Measurements from ENCODE around the gene EHD1. TPM values are rescaled to one million over a fixed set of nuclear protein-coding genes. Genes with fewer than 3 reads are reported as not detected.

The EHD1 gene
- total RNA-seq, 2 donors from 2014 or later, result 136 to 159 TPM

DNA sequence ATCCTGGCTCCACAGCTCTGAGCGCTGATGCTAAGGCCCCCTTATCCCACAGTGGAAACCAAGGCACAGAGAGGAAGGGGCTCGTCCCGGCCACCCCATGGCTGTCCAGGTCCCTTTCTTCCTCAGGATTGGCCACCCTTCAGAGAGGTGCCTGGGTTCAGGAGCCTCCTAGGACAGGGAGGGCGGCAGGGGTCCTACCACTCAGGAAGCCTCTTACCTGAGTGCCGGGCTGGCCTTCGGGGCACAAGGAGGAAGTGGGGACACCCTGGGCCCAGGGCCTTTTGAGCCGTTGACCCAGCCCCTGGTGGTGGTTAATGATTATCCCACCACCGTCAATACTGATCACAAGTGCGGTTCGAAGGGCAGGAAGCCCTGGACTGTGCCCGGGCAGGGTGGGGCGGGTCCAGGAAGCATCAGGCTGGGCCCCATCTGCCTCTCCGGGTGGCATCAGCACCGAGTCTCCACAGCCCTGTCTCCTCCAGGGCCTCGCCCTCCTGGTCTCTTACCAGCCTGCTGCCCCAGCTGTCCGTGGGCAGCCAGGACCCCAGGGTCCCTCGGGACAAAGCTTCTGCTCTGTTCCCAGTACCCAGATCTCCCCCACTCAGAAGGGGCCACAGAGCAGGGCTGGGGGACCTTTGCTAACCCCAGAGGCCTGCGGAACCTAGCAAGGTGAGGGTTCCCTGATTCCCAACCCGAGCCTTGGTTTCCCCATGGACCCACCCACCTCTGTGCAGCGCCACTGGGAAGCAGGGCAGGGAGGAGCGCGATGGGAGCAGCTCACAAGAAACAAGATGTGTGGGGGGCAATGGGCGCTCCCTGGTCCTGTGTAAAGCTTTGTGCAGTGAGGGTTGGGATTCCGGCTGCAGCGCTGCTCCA, 15.0 kb upstream of the EHD1 start:
- ATAC-seq (replicated peaks in 1 of 2), result no peak
- H3K36me3 Mint-ChIP-seq (ENCODE audit: insufficient read depth in 2 of 2), result peaks cover 0 to 2% of the 10 kb centered on the region in 2 donors

DNA sequence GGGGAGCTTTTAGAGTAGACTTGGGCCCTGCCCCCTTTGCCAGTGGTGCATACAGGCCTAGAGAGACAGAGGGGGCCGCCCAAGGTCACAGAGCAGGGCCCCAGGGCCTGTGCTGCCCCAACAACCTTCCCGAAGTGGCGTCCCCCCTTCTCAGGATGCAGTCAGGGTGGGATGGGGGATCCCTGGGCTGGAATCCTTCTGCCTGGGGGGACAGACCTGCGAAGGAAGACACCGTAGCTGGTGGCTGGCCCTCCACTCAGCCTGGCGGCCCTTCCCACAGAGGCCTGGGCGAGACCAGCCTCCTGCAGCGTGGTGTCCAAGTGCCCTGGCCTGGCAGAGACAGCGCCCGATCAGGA, 14.4 kb upstream of the EHD1 start:
- Mint-ChIP-seq H3K27ac (no peak overlapping the region), H3K4me3 (no peak overlapping the region), H3K9me3 (no peaks in the 10 kb centered on the region), H3K36me3 (ENCODE audit: insufficient read depth in 2 of 2) (peaks cover 0 to 2% of the 10 kb centered on the region in 2 donors), H3K27me3 (ENCODE audit: low read depth) (no peaks in the 10 kb centered on the region), H3K4me1 (ENCODE audit: low read depth) (peaks cover 14% of the 10 kb centered on the region)
- DNase-seq, result no peak
- no peak for ATAC-seq (replicated peaks in 1 of 2)

More for the DNA sequence above, 15.0 kb upstream of the EHD1 start:
- Mint-ChIP-seq H3K27ac (no peak overlapping the region), H3K4me3 (no peak overlapping the region), H3K4me1 (ENCODE audit: low read depth) (peaks cover 8% of the 10 kb centered on the region), H3K27me3 (ENCODE audit: low read depth) (no peaks in the 10 kb centered on the region), H3K9me3 (no peaks in the 10 kb centered on the region)
- no peak for DNase-seq

DNA sequence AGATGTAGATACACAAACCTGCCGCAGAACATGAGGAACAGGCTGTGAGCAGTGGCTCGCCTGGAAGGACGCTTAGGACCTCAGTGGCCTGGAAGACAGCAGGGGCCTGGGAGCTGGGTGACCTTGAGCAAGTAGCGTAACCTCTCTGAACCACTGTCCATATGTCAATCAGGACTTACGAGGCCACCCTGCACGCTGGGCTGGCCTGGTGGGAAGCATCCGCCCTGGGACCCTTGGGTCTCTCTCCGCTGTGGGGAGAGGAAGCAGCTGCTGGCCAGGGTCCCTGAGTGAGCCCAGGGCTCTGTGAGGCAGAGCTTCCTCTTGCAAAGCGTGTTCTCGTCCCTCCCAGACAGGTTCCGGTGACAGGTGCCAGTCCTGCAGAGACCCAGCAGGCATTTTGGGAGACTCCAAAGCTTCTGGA, 14.0 kb upstream of the EHD1 start:
- peaks cover 0 to 2% of the 10 kb centered on the region in 2 donors for H3K36me3 Mint-ChIP-seq (ENCODE audit: insufficient read depth in 2 of 2)
- ATAC-seq (replicated peaks in 1 of 2), result no peak
- no peak overlapping the region for H3K27ac Mint-ChIP-seq
- no peaks in the 10 kb centered on the region for H3K27me3 Mint-ChIP-seq (ENCODE audit: low read depth)
- peaks cover 17% of the 10 kb centered on the region for H3K4me1 Mint-ChIP-seq (ENCODE audit: low read depth)
- no peaks in the 10 kb centered on the region for H3K9me3 Mint-ChIP-seq
- H3K4me3 Mint-ChIP-seq, result no peak overlapping the region
- DNase-seq, result no peak

DNA sequence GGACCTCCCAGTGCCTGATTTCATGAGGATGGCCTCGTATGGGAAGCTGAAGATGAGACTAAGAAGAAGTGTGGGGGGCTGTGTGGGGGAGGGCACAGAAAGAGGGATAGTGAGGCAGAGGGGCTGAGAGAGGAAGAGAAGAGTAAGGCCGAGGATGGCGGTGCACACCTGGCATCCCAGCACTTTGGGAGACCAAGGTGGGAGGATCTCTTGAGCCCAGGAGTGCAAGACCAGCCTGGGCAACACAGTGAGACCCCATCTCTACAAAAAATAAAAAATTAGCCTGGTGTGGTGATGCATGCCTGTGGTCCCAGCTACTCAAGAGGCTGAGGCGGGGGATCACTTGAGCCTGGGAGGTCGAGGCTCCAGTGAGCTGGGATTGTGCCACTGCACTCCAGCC, 13.5 kb upstream of the EHD1 start:
- ATAC-seq (replicated peaks in 1 of 2), result no peak
- H3K36me3 Mint-ChIP-seq (ENCODE audit: insufficient read depth in 2 of 2), result peaks cover 0 to under 1% of the 10 kb centered on the region in 2 donors
- H3K4me1 Mint-ChIP-seq (ENCODE audit: low read depth), result peaks cover 21% of the 10 kb centered on the region
- DNase-seq, result no peak
- H3K9me3 Mint-ChIP-seq, result no peaks in the 10 kb centered on the region
- H3K4me3 Mint-ChIP-seq, result no peak overlapping the region
- no peak overlapping the region for H3K27ac Mint-ChIP-seq
- no peaks in the 10 kb centered on the region for H3K27me3 Mint-ChIP-seq (ENCODE audit: low read depth)

DNA sequence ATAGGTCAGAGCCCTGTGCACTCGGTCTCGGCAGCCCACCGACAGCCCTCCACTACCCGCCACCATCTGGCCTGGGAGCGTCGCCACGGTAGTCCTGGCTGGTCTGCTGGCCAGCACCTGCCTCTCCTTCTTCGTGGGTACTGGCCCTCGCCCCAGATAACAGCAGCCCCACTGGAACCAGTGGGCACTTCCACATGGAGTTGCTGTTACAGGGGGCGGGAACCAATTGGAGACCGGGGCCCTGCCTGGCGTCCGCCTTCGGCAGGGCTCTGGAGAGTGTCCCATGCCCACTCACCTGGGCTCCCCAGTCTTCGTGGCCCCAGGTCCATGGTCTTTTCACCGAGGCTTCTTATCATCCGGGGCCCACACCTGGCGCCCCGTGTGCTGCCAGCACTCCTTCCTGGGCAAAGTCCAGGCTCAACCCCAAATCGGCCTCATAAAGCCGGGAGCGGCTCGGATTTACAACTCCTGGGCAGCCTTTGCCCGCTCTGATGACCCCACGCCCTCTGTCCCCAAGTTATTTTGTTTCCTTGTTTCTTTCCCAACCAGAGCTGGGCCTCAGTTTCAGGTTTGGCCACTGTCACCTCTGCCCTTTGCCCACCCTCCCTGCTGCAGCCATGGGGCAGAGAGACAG, 12.9 kb upstream of the EHD1 start:
- Mint-ChIP-seq H3K9me3 (no peaks in the 10 kb centered on the region), H3K36me3 (ENCODE audit: insufficient read depth in 2 of 2) (no peaks in the 10 kb centered on the region), H3K4me1 (ENCODE audit: low read depth) (peaks cover 22% of the 10 kb centered on the region), H3K27ac (no peak overlapping the region), H3K27me3 (ENCODE audit: low read depth) (no peaks in the 10 kb centered on the region), H3K4me3 (no peak overlapping the region)
- DNase-seq (no peak), ATAC-seq (replicated peaks in 1 of 2) (no peak)

DNA sequence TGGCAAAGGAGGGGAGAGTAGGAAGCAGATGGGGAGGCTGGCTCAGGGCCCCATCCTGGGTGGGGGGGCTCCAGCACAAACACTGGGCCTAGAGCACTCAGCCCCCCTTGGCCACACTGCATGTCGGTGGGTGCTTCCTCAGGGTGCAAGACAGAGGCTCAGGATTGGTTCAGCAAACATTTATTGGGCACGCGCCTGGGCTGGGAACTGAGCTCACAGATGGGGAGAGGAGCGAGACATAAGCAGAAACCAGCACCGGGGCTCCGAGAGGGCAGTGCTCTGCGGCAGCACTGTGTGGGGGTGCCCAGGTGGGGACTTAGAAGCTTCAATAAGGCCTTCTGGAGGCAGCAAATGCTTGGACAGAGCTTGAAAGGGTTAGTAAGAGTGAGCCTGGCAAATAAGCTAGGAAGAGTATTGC, 12.1 kb upstream of the EHD1 start:
- H3K4me1 Mint-ChIP-seq (ENCODE audit: low read depth), result peaks cover 30% of the 10 kb centered on the region
- no peaks in the 10 kb centered on the region for H3K27me3 Mint-ChIP-seq (ENCODE audit: low read depth)
- H3K36me3 Mint-ChIP-seq (ENCODE audit: insufficient read depth in 2 of 2), result no peaks in the 10 kb centered on the region
- DNase-seq (no peak), ATAC-seq (replicated peaks in 1 of 2) (no peak)
- H3K4me3 Mint-ChIP-seq, result no peak overlapping the region
- no peaks in the 10 kb centered on the region for H3K9me3 Mint-ChIP-seq
- no peak overlapping the region for H3K27ac Mint-ChIP-seq

DNA sequence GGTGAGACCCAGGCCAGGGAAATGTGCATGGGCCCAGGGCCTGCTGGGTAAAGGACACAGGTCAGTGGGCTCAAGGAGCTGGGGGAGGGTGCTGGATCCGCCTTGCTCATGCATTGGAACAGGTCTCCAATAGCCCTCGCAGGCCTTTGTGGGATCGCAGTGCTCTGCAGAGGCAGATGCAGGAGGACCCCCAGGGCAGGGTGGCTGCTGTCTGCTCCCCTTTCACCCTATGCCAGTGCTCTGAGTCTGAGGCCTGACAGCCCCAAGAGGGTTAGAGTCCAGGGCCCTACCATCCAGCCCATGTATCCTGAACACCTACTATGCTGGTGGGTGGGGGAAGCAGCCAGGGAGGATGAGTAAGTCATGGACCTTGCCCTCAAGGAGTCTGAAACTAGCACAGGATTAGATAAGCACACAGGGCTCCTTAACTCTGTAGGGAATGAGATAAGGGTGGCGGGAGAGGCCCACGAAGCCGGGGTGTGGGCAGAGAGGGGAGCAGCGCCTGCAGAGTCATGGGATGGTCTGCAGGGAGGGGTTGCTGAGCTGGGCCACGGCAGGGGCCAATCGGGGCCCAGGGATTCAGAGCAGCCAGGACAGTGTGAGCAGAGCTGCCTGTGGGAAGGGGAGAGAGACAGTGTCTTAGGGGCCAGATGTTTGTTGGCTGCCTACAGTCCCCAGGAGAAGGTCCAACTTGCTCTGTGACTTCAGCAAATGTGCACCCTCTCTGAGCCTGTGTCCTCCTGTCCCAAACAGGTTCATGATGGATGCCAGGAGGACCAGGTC, 10.5 kb upstream of the EHD1 start:
- Mint-ChIP-seq H3K27me3 (ENCODE audit: low read depth) (no peaks in the 10 kb centered on the region), H3K4me3 (no peak overlapping the region), H3K36me3 (ENCODE audit: insufficient read depth in 2 of 2) (no peaks in the 10 kb centered on the region), H3K9me3 (no peaks in the 10 kb centered on the region), H3K4me1 (ENCODE audit: low read depth) (peaks cover 44% of the 10 kb centered on the region), H3K27ac (no peak overlapping the region)
- ATAC-seq (replicated peaks in 1 of 2), result no peak
- no peak for DNase-seq

DNA sequence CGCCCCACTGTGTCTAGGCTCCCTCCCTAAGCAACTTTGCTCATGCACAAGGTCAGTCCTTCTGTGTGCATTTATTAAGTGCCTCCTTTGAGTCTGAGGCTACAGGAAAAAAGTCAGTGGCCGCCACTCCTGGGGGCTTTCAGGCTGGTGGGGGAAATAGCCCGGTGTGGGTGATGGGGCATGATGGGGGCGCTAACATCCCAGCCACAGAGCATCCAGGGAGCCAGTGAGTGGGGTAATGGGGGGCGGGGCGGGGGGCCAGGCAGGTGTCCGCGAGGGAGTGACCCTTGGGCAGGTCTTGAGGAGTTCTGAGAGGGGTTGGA, 9.9 kb upstream of the EHD1 start:
- peaks cover 49% of the 10 kb centered on the region for H3K4me1 Mint-ChIP-seq (ENCODE audit: low read depth)
- no peaks in the 10 kb centered on the region for H3K27me3 Mint-ChIP-seq (ENCODE audit: low read depth)
- no peaks in the 10 kb centered on the region for H3K9me3 Mint-ChIP-seq
- ATAC-seq (replicated peaks in 1 of 2) (no peak), DNase-seq (no peak)
- no peak overlapping the region for H3K27ac Mint-ChIP-seq
- H3K4me3 Mint-ChIP-seq, result peak overlapping the region; percentile 78 to 83
- no peaks in the 10 kb centered on the region for H3K36me3 Mint-ChIP-seq (ENCODE audit: insufficient read depth in 2 of 2)

DNA sequence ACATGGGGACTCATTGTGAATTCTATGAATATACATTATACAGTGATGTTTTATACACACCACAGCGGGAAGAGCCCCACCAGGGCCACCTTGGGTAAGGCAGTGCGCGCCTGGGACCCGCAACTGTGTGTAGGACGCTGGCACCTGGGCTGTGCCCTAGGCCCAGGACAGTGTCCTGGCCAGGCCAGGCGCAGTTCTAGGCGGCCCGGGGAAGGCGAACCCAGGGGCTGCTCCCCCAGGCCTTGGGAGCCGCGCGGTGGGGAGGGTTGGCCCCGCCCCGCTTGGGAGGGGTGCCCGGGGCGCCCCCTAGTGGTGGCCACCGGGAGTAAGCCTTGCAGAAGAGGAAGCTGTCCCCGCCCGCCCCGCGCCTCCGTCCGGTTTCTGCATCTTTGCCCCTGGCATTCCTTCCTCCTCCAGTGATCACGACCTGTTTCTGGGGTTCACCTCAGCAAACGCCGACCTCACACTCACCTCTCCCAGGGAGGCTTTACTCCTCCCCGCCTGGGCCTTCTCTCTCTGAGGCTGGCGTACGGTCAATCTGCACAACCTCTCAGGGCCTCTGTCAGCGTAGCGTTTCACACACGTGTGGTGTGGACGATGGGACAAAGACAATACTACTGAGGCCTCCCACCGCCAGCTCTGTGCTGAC, 9.5 kb upstream of the EHD1 start:
- Mint-ChIP-seq H3K4me1 (ENCODE audit: low read depth) (peaks cover 54% of the 10 kb centered on the region), H3K4me3 (peak overlapping the region; percentile 78 to 83), H3K9me3 (no peaks in the 10 kb centered on the region), H3K36me3 (ENCODE audit: insufficient read depth in 2 of 2) (no peaks in the 10 kb centered on the region), H3K27me3 (ENCODE audit: low read depth) (no peaks in the 10 kb centered on the region), H3K27ac (peak overlapping the region; percentile 31)
- ATAC-seq (replicated peaks in 1 of 2), result peak; percentile 82 to 84
- DNase-seq, result peak; percentile 86 to 94

DNA sequence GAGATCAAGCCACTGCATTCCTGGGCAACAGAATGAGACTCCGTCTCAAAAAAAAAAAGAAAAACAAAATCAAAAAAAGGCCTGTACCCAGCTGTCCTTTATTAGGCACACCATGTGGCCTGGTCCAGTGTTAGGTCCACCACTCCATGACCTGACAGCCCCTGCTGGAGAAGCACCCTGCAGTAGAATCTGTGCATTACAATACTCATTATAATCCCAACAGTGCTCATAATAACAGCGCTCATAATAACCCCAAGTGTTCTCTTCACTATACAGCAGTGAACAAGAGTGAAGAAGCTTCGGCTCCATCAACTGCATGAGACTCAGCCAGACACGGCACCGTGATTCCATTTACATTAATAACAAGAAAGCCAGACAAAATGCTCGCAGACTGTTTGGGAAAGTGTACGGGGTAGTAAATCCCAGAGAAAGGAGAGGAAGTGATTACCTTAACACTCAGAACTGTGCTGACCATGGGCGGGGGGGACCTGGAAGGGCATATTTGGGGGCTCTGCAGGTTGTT, 8.9 kb upstream of the EHD1 start:
- Mint-ChIP-seq H3K4me3 (peak overlapping the region; percentile 45 to 54), H3K27ac (peak overlapping the region; percentile 51), H3K4me1 (ENCODE audit: low read depth) (peaks cover 56% of the 10 kb centered on the region), H3K27me3 (ENCODE audit: low read depth) (no peaks in the 10 kb centered on the region), H3K36me3 (ENCODE audit: insufficient read depth in 2 of 2) (no peaks in the 10 kb centered on the region), H3K9me3 (no peaks in the 10 kb centered on the region)
- ATAC-seq (replicated peaks in 1 of 2) (no peak), DNase-seq (no peak)

DNA sequence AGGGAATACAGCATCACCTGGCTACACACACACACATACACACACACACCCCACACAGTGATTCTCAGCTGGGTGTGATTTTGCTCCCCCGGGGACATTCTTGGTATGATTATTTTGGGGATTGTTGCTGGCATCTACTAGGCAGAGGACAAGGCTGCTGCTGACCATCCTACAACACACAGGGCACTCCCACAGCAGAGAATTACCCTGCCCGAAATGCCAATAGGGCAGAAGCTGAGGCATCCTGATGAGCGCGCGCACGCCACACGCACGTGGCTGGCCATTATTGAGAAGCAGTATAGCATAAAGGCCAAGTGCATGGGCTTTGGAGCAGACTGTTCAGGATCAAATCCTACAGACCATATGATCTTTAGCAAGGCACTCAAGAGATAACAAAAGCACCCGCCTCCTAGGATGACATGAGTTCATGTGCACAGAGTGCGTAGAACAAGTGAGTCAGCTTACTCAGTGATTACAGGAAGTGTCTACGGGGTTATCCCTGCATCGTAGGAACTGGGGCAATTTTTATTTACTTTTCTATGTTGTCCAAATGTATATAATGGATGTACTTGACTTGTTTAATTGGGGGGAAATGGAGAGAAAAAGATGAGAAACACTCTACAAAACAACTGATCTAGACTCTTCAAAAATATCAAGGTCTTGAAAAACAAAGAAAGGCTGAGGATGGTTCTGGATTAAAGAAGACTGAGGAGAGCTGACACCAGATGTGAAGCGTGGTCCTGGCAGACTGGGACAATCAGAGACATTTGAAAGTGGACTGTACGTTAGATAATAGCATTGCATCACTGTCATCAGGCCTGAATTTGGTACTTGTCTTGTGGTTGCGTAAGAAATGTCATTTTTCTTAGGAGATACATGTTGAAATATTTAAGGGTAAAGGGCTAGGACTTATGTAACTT, 7.2 kb upstream of the EHD1 start:
- Mint-ChIP-seq H3K4me3 (peak overlapping the region; percentile 60 to 95), H3K27ac (peak overlapping the region; percentile 98), H3K36me3 (ENCODE audit: insufficient read depth in 2 of 2) (no peaks in the 10 kb centered on the region), H3K27me3 (ENCODE audit: low read depth) (no peaks in the 10 kb centered on the region), H3K9me3 (no peaks in the 10 kb centered on the region), H3K4me1 (ENCODE audit: low read depth) (peaks cover 73% of the 10 kb centered on the region)
- DNase-seq, result peak; percentile 54 to 59
- ATAC-seq (replicated peaks in 1 of 2), result peak; percentile 81 to 83

DNA sequence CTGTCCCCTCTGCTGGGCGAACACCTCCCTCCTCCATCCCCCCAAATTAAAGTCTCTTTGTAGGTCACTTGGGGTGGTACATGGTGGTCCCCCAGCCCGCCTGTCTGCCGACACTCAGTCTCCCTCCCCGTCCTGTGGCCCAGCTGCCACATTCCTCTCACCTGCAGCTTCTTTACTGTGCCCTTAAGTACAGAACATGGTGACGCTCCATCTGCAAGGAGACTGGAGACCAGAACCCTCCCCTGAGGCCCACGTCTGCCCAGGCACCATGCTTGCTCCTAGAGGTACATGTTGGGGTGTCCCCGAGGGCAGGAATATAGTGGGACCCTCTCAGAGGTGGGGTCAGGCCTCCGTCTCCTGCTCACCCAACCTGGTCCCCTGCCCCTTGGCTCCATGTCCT, 5.6 kb upstream of the EHD1 start:
- peaks cover 86% of the 10 kb centered on the region for H3K4me1 Mint-ChIP-seq (ENCODE audit: low read depth)
- DNase-seq (no peak), ATAC-seq (replicated peaks in 1 of 2) (no peak)
- H3K27ac Mint-ChIP-seq, result no peak overlapping the region
- no peaks in the 10 kb centered on the region for H3K36me3 Mint-ChIP-seq (ENCODE audit: insufficient read depth in 2 of 2)
- no peak overlapping the region for H3K4me3 Mint-ChIP-seq
- H3K9me3 Mint-ChIP-seq, result no peaks in the 10 kb centered on the region
- no peaks in the 10 kb centered on the region for H3K27me3 Mint-ChIP-seq (ENCODE audit: low read depth)

Measured in activated T-cell treated with anti-CD3 and anti-CD28 coated beads, Interleukin-2, amount 50 U/mL, for 72 hours (primary cell).